Measurements from ENCODE around the gene LAMA1. TPM values are rescaled to one million over a fixed set of nuclear protein-coding genes. Genes with fewer than 3 reads are reported as not detected.
"Not testable (repeated sequence)": the region's sequence is repeated elsewhere in the genome, so short reads cannot be mapped to it uniquely, and the experiment has no call there.

Gene LAMA1
- polyA plus RNA-seq, 1 donor: 95.7 TPM

- no peak for DNase-seq
Observed at GRCh38 chr18:6950641-6951040, 167.0 kb downstream of the LAMA1 start.

- no peak for DNase-seq
Observed at GRCh38 chr18:6949800-6950586, 167.6 kb downstream of the LAMA1 start.

- DNase-seq: no peak
Observed at GRCh38 chr18:6948281-6949055, 169.1 kb downstream of the LAMA1 start.

- no peak for DNase-seq
Observed at GRCh38 chr18:6947338-6948030, 170.1 kb downstream of the LAMA1 start.

GRCh38 chr18:6943143-6943542 lies 174.5 kb downstream of the LAMA1 start:
- no peak for DNase-seq

- no peak for DNase-seq
Observed at GRCh38 chr18:6942742-6943141, 174.9 kb downstream of the LAMA1 start.

GRCh38 chr18:6941996-6942395 lies 175.6 kb downstream of the LAMA1 start:
- no peak for DNase-seq

GRCh38 chr18:6940451-6940850 lies 177.1 kb downstream of the LAMA1 start:
- DNase-seq: no peak

GRCh38 chr18:6939972-6940371 lies 177.6 kb downstream of the LAMA1 start:
- DNase-seq: no peak

GRCh38 chr18:6938403-6938802 lies 179.2 kb downstream of the LAMA1 start:
- DNase-seq: not testable (repeated sequence)

- no peak for DNase-seq
Observed at GRCh38 chr18:6938003-6938402, 179.6 kb downstream of the LAMA1 start.

GRCh38 chr18:6934859-6935258 lies 182.7 kb downstream of the LAMA1 start:
- DNase-seq: no peak

GRCh38 chr18:6929370-6930102 lies 188.1 kb downstream of the LAMA1 start:
- no peak for DNase-seq

GRCh38 chr18:6928359-6928758 lies 189.2 kb downstream of the LAMA1 start:
- DNase-seq: no peak

- DNase-seq: no peak
Observed at GRCh38 chr18:6927153-6927552, 190.4 kb downstream of the LAMA1 start.

- DNase-seq: no peak
Observed at GRCh38 chr18:6923220-6923619, 194.4 kb downstream of the LAMA1 start.

- no peak for DNase-seq
Observed at GRCh38 chr18:6921571-6921970, 196.0 kb downstream of the LAMA1 start.

- DNase-seq: peak; percentile 77
Observed at GRCh38 chr18:6920099-6920955, 197.3 kb downstream of the LAMA1 start.

- no peak for DNase-seq
Observed at GRCh38 chr18:6917072-6917471, 200.5 kb downstream of the LAMA1 start.

- no peak for DNase-seq
Observed at GRCh38 chr18:6901286-6901926, 216.2 kb downstream of the LAMA1 start.

- no peak for DNase-seq
Observed at GRCh38 chr18:6891788-6892187, 225.8 kb downstream of the LAMA1 start.

Data from left kidney (tissue), 2 donors.